Subcutaneous preadipocyte (primary cell): ENCODE measurements around the gene OR4P4. TPM values are rescaled to one million over a fixed set of nuclear protein-coding genes. Genes with fewer than 3 reads are reported as not detected.

Experiments used
- total RNA-seq: library from RNA; depleted of rRNA; stranded (reverse); fragments of >200 nt; gene quantifications from 2 replicates; pipeline ENCODE4 v1.2.3, GENCODE V29; 2012

Gene OR4P4
- not detected in 2 replicates for total RNA-seq

DNA sequence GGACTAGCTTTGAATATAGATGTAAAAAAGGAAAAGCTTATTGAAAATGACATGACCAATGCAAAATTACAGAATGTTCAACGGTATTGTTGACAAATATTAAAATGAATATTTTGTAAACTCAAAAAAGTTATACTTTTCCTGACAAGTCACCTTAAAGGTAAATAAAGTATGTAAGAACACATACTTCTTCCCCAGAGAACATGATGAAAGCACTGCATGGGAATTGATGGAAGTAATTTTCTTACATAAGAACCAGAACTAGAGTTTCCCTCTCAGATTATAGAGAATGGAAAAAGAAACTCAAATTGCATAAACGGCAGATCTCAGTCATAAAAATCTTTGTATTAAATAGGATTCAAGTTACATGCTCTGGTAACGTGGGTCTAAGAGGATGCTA, at the start of gene OR4P4:
TSS of gene OR4P4 (plus strand) at position 301 of the 400 bp plus-strand sequence.

DNA sequence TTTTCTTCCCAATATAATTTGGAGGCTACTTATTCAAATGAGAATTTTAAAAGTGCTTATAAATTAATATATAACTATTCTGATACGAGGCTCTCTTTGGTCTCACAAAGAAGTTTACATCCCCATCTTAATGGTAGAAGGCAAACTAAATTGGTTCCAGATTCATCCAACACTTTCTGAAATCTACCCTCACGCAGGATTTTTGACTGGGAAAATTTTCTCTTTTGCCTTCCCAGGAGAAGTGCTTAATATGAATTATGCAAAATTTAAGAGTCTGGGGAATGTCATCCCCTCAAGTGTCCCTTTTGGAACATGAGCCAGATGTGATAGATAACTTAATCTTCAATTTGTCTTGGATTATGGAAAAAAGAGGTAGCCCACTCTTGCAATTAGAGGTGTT, 27.4 kb upstream of the OR4P4 start, which contains the start of gene OR4C11:
TSS of gene OR4C11 (minus strand) at position 101 of the 400 bp plus-strand sequence. CDS start 3,272 bp downstream, outside the sequence.

DNA sequence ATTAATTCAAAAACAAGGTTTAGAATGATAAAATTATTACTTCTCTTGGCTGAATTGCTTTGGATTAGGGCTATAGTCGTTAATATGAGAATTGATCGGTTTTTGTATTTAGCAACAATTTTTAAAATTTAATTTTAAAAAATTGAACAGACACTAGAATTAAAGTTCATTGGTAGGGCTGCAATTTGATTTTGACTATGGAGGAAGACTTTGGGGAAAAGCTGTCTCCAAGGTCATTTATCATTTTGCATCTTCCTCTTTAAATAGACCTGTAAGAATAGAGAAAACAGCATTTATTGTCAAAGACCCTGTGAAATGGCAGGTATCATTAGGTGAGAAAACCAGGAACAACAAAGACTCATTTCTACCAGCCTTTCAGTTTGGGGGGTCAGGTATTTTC, 13.1 kb downstream of the OR4P4 start, which contains the start of gene OR4S2:
TSS of gene OR4S2 (plus strand) at position 301 of the 400 bp plus-strand sequence. CDS start 2,577 bp downstream, outside the sequence.

DNA sequence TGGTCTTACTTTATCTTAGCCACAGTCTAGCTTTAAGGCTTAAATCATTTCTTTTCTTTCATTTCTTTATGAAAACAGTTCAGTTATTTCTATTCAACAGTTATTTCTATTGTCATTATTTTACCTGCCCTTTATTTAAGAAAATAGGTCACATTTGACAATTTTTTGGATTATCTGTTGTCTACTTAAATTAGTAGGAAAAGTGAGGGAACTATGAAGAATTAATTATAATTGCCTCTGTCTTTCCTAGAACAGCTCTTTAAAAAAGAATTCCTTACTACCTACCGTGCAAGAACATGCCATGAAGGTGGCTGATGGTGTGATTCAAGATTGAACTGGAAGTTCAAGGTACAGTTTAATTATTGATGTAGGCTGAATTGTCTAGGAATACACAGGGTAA, 27.0 kb downstream of the OR4P4 start, which contains the start of gene OR4C6:
TSS of gene OR4C6 (plus strand) at position 301 of the 400 bp plus-strand sequence. CDS start 2,966 bp downstream, outside the sequence.

Other genes with a start within 250 kb of the OR4P4 start
- gene OR4C15, start 80.6 kb upstream of the OR4P4 start, total RNA-seq, result not detected in 2 replicates
- gene OR4C16, start 63.0 kb upstream of the OR4P4 start, total RNA-seq, result not detected in 2 replicates
- gene OR4C11, start 27.5 kb upstream of the OR4P4 start, total RNA-seq, result not detected in 2 replicates
- gene OR4S2, start 13.2 kb downstream of the OR4P4 start, total RNA-seq, result not detected in 2 replicates
- gene OR4C6, start 27.1 kb downstream of the OR4P4 start, total RNA-seq, result not detected in 2 replicates
- not detected in 2 replicates for gene OR5D13, start 138.3 kb downstream of the OR4P4 start, total RNA-seq
- gene OR5D14, start 160.4 kb downstream of the OR4P4 start, total RNA-seq, result not detected in 2 replicates
- gene OR5L1, start 176.3 kb downstream of the OR4P4 start, total RNA-seq, result not detected in 2 replicates
- not detected in 2 replicates for gene OR5D18, start 184.5 kb downstream of the OR4P4 start, total RNA-seq
- gene OR5L2, start 192.1 kb downstream of the OR4P4 start, total RNA-seq, result not detected in 2 replicates
- gene OR5D16, start 203.6 kb downstream of the OR4P4 start, total RNA-seq, result not detected in 2 replicates
- not detected in 2 replicates for gene TRIM51, start 248.2 kb downstream of the OR4P4 start, total RNA-seq